ENCODE measurements around the gene BBS9. TPM values are rescaled to one million over a fixed set of nuclear protein-coding genes. Genes with fewer than 3 reads are reported as not detected.

BBS9 gene
- total and polyA plus RNA-seq, 2 donors (not counting 1 experiment from before 2014, with no cell fraction given) = 8.4 to 45.2 TPM

DNA sequence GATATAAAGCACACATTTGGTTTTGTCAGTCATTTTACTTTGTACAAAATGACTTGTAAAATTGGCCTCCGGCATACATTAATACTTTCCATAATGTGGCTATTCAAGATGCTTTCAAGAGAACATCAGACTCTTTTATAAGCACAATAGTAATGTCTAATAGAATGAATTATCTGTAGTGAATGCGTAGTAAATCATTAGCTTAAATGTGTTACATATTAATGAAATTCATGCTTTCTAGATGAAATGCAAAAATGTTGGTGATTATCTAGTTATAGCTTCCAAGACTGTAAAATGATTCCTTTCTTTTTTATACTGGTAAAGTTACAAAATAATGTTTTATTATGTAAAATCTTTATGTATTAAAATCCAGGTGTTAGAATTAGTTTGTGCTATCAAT, 144.0 kb downstream of the BBS9 start:
- H4K20me1 ChIP-seq (ENCODE audit: control insufficient read depth, insufficient read depth, low read length, poor library complexity, severe bottlenecking) = no peaks in the 10 kb centered on the region
- H3K4me1 ChIP-seq (ENCODE audit: control insufficient read depth in 2 of 2, insufficient read depth in 2 of 2, low read length in 2 of 2) = no peaks in the 10 kb centered on the region
- no peak overlapping the region for H3K9ac ChIP-seq (ENCODE audit: low read length)
- peaks cover 16% of the 10 kb centered on the region for H3K9me3 Mint-ChIP-seq (ENCODE audit: insufficient read depth)
- no peak for DNase-seq
- H3K4me1 Mint-ChIP-seq = no peaks in the 10 kb centered on the region
- H3K4me2 ChIP-seq (replicated peaks; ENCODE audit: low read depth, low read length, poor library complexity, severe bottlenecking) = no peak overlapping the region
- no peak overlapping the region for H3K27ac ChIP-seq (ENCODE audit: low read length in 2 of 2)
- H3K27me3 ChIP-seq (replicated peaks in 1 of 4; ENCODE audit: control extremely low read depth in 1 of 4, control insufficient read depth in 3 of 4, insufficient read depth in 4 of 4, low read length in 3 of 4) = no peaks in the 10 kb centered on the region
- no peak overlapping the region for H2AFZ ChIP-seq (ENCODE audit: insufficient read depth, low read depth, low read length, poor library complexity, severe bottlenecking)
- TF ChIP-seq EZH2 (IDR thresholded peaks at IDR 0.05; ENCODE audit: borderline replicate concordance, insufficient read depth, low read depth, low read length, poor library complexity, severe bottlenecking) = no peak
- TF ChIP-seq, protein P1, sequence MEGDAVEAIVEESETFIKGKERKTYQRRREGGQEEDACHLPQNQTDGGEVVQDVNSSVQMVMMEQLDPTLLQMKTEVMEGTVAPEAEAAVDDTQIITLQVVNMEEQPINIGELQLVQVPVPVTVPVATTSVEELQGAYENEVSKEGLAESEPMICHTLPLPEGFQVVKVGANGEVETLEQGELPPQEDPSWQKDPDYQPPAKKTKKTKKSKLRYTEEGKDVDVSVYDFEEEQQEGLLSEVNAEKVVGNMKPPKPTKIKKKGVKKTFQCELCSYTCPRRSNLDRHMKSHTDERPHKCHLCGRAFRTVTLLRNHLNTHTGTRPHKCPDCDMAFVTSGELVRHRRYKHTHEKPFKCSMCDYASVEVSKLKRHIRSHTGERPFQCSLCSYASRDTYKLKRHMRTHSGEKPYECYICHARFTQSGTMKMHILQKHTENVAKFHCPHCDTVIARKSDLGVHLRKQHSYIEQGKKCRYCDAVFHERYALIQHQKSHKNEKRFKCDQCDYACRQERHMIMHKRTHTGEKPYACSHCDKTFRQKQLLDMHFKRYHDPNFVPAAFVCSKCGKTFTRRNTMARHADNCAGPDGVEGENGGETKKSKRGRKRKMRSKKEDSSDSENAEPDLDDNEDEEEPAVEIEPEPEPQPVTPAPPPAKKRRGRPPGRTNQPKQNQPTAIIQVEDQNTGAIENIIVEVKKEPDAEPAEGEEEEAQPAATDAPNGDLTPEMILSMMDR (IDR thresholded peaks at IDR 0.05) = no peak
- peaks cover 0 to 1% of the 10 kb centered on the region in 2 experiments for H3K36me3 ChIP-seq (replicated peaks in 1 of 2; ENCODE audit: control extremely low read depth in 1 of 2, control insufficient read depth in 1 of 2, extremely low read depth in 1 of 2, insufficient read depth in 2 of 2, low read length in 1 of 2)
- CTCF ChIA-PET = no interaction called here
- H3K27me3 Mint-ChIP-seq = no peaks in the 10 kb centered on the region
- H3K4me3 ChIP-seq (ENCODE audit: control extremely low read depth in 1 of 5, extremely low read depth in 1 of 5, insufficient read depth in 1 of 5, low read depth in 2 of 5, low read length in 4 of 5) = no peak overlapping the region
- no CpG with 5 or more reads among the region's 2 CpGs for WGBS (ENCODE audit: insufficient coverage)
- ATAC-seq (ENCODE audit: low read depth) = no peak
- peaks cover 0 to 19% (median 3%) of the 10 kb centered on the region in 3 donors for H3K9me3 ChIP-seq (ENCODE audit: control extremely low read depth in 1 of 3, control insufficient read depth in 2 of 3, insufficient read depth in 1 of 3, low read length in 2 of 3)
- no peak overlapping the region for H3K27ac Mint-ChIP-seq
- H3K79me2 ChIP-seq (ENCODE audit: control insufficient read depth, insufficient read depth, low read length) = no peaks in the 10 kb centered on the region
- POLR2A ChIA-PET = no interaction called here
- H3K4me3 Mint-ChIP-seq = no peak overlapping the region
- intact Hi-C loops (cut with micrococcal nuclease) = no loop called here

DNA sequence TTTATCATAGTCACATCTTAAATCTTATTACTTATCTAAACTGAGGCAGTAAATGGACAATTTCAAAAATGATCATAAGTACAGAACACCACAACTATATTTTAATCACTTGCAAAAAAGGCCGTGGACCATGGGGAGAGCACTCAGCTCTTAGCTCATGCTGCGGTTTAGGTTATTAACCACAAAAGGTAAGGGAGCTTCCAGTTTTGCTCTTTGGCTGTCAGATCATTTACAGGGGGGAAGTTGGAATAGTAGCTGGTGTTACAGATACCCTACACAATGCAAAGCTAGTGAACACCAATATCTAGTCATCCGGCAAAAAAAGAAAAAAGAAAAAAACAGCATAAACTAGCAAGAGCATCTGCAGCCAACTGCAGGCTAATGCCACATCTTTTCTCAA, 147.0 kb downstream of the BBS9 start:
- Histone ChIP-seq H3K9ac (ENCODE audit: low read length) (no peak overlapping the region), H4K20me1 (ENCODE audit: control insufficient read depth, insufficient read depth, low read length, poor library complexity, severe bottlenecking) (no peaks in the 10 kb centered on the region), H3K27ac (ENCODE audit: low read length in 2 of 2) (no peak overlapping the region), H3K4me2 (replicated peaks; ENCODE audit: low read depth, low read length, poor library complexity, severe bottlenecking) (no peak overlapping the region), H3K4me1 (ENCODE audit: control insufficient read depth in 2 of 2, insufficient read depth in 2 of 2, low read length in 2 of 2) (no peaks in the 10 kb centered on the region), H3K36me3 (replicated peaks in 1 of 2; ENCODE audit: control extremely low read depth in 1 of 2, control insufficient read depth in 1 of 2, extremely low read depth in 1 of 2, insufficient read depth in 2 of 2, low read length in 1 of 2) (peaks cover 0 to 4% of the 10 kb centered on the region in 2 experiments), H3K27me3 (replicated peaks in 1 of 4; ENCODE audit: control extremely low read depth in 1 of 4, control insufficient read depth in 3 of 4, insufficient read depth in 4 of 4, low read length in 3 of 4) (no peaks in the 10 kb centered on the region), H3K9me3 (ENCODE audit: control extremely low read depth in 1 of 3, control insufficient read depth in 2 of 3, insufficient read depth in 1 of 3, low read length in 2 of 3) (peaks cover 0 to 22% (median 7%) of the 10 kb centered on the region in 3 donors), H3K79me2 (ENCODE audit: control insufficient read depth, insufficient read depth, low read length) (no peaks in the 10 kb centered on the region), H3K4me3 (ENCODE audit: control extremely low read depth in 1 of 5, extremely low read depth in 1 of 5, insufficient read depth in 1 of 5, low read depth in 2 of 5, low read length in 4 of 5) (no peak overlapping the region), H2AFZ (ENCODE audit: insufficient read depth, low read depth, low read length, poor library complexity, severe bottlenecking) (no peak overlapping the region)
- no CpG with 5 or more reads among the region's 3 CpGs for WGBS (ENCODE audit: insufficient coverage)
- Mint-ChIP-seq H3K9me3 (ENCODE audit: insufficient read depth) (peaks cover 25% of the 10 kb centered on the region), H3K4me3 (no peak overlapping the region), H3K27ac (no peak overlapping the region), H3K4me1 (no peaks in the 10 kb centered on the region), H3K27me3 (no peaks in the 10 kb centered on the region)
- no peak for ATAC-seq (ENCODE audit: low read depth)
- POLR2A ChIA-PET = no interaction called here
- no peak for DNase-seq
- TF ChIP-seq, protein P1 (IDR thresholded peaks at IDR 0.05) = no peak
- no peak for TF ChIP-seq EZH2 (IDR thresholded peaks at IDR 0.05; ENCODE audit: borderline replicate concordance, insufficient read depth, low read depth, low read length, poor library complexity, severe bottlenecking)
- intact Hi-C loops (cut with micrococcal nuclease) = no loop called here
- CTCF ChIA-PET = no interaction called here

Measured in B cell (primary cell).